AG09309 (cell line): ENCODE data around the gene PIAS4.

Experiments used
- DNase-seq: peaks from one replicate; pipeline ENCODE4 v3.0.0-alpha.2; 2010; ENCODE audit warnings: low read depth
- H3K4me3 ChIP-seq: 2 replicates; pipeline ENCODE4 v1.5.1; 2011; ENCODE audit warnings: mild to moderate bottlenecking, low read depth, low read length, moderate library complexity; ENCODE audit not compliant: control insufficient read depth
- TF ChIP-seq, protein P1 (sequence below): IDR thresholded peaks from 2 replicates; pipeline ENCODE4 v1.5.1; 2011; ENCODE audit warnings: mild to moderate bottlenecking, low read depth, low read length, inconsistent platforms; ENCODE audit not compliant: insufficient read depth, control insufficient read depth; ENCODE audit errors: missing control alignments

The PIAS4 gene

DNA sequence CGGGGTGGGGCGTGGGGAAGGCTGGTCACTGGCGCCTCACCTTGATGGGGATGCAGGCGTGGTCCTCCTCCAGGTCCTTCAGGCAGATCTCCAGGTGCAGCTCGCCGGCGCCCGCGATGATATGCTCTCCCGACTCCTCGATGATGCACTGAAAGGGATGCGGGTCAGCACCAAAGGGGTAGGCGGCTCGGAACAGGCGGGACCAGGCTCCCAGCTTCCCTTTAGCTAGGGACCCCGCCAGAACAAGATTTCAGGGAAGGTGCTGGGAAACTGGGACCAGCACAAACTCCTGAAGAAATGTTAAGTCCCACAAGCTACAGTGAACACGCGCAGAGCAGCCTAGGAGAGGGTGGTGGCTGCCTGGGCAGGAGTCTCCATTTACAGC lies 28.3 kb upstream of the PIAS4 start:
- H3K4me3 ChIP-seq: no peak overlapping the region
- no peak for DNase-seq
- TF ChIP-seq, protein P1, sequence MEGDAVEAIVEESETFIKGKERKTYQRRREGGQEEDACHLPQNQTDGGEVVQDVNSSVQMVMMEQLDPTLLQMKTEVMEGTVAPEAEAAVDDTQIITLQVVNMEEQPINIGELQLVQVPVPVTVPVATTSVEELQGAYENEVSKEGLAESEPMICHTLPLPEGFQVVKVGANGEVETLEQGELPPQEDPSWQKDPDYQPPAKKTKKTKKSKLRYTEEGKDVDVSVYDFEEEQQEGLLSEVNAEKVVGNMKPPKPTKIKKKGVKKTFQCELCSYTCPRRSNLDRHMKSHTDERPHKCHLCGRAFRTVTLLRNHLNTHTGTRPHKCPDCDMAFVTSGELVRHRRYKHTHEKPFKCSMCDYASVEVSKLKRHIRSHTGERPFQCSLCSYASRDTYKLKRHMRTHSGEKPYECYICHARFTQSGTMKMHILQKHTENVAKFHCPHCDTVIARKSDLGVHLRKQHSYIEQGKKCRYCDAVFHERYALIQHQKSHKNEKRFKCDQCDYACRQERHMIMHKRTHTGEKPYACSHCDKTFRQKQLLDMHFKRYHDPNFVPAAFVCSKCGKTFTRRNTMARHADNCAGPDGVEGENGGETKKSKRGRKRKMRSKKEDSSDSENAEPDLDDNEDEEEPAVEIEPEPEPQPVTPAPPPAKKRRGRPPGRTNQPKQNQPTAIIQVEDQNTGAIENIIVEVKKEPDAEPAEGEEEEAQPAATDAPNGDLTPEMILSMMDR: no peak

DNA sequence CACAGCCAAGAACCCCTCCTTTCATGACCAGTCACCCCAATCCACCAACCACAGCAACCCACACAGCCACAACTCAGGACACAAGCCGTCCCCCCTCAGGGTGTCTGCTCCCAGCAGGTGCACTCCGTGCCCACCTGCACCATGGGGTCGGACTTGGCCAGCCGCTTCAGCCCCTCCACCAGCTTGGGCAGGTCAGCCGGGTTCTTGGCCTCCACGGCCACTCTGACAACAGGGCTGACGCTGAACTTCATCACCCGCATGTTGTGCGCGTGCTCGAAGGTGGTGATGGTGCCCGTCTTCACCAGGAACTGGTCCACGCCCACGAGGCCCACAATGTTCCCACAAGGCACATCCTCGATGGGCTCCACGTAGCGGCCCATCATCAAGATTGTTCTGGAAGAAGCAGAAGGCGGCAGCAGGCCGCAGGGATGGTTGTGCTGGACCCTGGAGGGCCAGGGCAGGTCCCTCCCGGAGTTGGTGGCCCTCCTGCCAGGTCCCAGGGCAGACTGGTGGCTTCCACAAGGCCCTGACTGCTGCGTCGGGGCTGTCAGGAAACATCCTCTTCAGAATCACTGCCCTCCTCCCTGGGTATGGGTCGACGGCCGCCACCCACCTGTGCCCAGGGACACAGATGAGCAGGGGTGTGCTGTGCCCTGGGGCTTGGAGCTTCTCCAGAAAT lies 27.7 kb upstream of the PIAS4 start:
- no peak for DNase-seq
- no peak overlapping the region for H3K4me3 ChIP-seq
- TF ChIP-seq, protein P1: no peak

DNA sequence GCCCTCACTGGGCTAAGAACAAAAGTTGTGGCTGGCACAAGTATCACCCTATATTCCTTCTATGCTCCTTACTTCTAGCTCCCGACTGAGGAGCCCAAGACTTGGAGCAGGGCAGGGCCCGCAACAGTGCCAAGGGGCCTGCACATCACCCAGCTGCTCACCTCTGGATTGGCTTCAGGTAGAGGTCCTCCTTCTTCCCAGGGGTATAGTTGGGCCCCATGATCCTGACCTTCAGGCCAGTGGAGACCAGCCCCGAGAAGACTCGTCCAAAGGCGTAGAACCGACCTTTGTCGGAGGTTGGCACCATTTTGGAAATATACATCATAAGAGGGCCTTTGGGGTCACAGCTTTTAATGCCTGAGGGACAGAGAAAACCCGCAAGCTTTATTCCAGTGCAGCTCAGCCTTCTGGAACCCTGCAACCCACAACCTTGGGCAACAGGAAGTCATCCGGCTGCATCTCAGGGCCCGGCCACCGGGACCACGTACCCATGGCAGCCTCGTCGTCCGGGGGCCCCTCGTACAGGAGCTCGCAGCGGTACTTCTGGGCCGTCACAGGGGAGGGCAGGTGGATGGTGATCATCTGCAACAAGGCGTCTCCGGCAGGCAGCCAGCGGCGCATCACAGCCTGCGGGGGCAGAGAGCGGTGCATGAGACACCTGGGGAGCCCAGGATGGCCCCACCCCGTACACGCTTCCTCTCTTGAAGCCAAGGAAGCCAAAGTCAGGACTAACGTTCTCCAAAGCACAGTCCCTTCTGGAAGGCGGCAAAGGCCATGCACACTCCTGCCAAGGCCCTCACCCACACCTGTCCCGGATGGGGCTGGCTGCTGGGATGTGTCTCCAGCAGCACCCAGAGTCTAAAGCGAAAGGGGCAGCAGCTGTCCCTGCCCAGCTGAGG lies 26.9 kb upstream of the PIAS4 start:
- no peak overlapping the region for H3K4me3 ChIP-seq
- no peak for DNase-seq
- TF ChIP-seq, protein P1: no peak

GRCh38 chr19:3981373-3981735 lies 26.2 kb upstream of the PIAS4 start:
- TF ChIP-seq, protein P1: no peak
- no peak overlapping the region for H3K4me3 ChIP-seq
- no peak for DNase-seq

GRCh38 chr19:3981736-3982681 lies 25.5 kb upstream of the PIAS4 start:
- DNase-seq: no peak
- TF ChIP-seq, protein P1: no peak
- no peak overlapping the region for H3K4me3 ChIP-seq
